HG03135 (cell line): ENCODE results near the gene DDAH2.

ENCODE experiments used
- ATAC-seq: cut with Tn5 transposase; IDR thresholded peaks from one replicate; pipeline ENCODE4 v1.9.1; 2021; ENCODE audit warnings: mild to moderate bottlenecking, moderate library complexity; ENCODE audit not compliant: unreplicated experiment

The DDAH2 gene

DNA sequence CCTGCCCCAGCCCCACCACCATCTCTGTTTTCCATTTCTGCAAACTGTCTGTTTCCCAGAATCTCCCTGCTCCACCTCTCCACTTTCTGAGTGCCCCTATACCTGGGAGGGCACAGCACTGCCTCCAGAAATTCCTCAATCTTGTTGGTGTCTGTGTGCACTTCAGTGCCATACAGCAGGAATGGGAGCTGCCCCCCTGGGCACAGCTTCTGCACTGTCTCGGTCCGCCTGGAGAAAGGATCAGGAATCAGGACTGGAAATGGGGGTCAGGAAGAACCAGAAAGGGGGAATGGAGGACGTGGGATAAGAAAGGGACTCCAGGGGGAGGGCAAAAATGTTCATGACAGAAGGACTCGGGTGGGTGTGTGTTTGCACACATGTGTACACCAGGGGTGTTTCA, 4.6 kb upstream of the DDAH2 start:
- ATAC-seq: no peak

DNA sequence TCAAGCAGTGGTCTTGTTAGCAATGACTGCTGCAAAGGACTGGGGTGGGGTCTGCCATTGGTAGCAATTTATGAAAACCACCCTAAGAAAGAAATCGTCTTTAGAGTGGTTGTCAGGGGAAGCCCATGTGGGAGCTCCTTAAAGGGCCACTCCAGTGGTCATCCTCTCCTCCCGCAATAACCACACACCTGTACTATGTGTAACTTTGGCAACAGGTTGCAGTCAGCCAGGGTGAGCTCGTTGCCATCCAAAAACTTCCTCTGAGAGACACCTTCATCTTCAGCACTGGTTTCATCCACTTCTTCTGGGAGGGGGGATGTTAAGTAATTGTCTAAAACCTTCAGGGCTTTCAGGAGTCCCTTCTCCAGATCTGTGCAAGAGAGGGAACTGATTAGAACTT, 2.9 kb upstream of the DDAH2 start:
- no peak for ATAC-seq

DNA sequence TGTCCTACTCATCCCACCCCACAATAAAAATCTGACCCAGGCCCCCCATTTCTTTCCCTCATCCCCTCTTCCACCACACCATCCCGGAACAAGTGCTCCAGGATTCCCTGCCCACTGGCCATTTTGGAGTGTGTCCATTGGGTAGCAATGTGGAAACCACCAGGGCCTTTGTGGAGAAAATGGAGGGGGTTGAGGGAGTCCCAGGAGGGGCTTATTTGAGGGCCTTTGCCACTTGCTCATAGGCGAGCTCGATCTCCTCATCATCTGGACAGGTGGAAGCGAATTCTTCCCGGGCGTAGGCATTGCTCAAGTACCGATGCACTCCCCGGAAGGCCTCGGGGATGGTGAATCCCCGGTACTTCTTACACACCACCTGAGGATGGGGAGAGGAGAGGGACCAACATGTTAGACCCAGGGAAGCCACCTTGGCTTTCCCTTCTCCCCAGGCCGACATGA, 1.6 kb upstream of the DDAH2 start:
- no peak for ATAC-seq

DNA sequence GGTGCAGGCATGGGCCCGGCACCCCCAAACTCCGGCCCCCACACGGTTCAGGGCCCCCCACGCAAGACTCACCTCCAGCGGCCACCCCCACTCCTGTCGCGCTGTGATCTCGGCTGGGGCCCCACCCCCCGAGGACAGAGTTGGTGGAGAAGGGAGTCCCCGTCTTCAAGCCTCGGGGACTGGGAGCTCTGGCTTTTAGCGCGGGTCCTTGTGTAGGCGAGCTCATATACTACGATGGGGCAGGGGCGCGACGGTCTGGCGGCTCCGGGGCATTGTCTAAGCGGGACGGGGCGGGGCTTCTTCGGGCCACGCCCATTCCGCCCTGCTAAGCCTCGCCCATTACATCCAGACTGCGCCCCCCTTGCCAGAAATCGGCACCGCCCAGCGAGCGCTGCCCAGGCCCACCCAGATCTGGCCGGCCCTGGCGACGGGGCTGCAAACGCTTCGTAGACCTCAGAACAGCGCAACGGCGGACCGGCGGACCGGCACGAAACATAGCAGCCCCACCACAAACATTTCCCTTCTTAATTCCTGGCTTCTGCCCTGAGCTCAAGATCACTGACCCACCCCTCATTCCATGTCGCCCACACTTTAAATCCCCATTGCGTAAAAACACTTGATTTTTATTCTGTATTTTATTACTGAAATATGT, 1.0 kb upstream of the DDAH2 start:
- ATAC-seq: no peak

DNA sequence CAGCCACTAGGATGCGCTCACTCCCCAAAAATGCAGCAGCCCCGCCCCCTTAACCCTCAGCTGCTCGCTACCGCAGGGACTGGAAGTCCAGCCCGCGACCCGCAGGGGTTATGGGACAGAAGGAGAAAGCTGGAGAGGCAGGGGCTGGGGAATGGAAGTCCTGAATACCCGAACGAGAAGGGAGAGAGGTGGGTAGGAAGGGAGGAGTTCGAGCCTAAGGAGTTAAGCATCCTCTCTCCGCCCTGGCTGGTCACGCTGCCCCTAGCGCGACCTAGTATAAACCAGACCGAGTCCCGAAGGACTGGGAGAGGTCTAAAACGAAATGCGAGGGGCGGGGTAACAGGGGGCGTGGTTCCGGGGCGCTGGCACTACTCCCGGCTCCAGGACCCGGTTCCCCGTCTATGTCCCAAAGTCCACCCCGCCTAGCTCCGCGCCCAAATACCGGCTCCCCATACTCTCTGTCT, 448 bp upstream of the DDAH2 start:
- ATAC-seq: no peak

DNA sequence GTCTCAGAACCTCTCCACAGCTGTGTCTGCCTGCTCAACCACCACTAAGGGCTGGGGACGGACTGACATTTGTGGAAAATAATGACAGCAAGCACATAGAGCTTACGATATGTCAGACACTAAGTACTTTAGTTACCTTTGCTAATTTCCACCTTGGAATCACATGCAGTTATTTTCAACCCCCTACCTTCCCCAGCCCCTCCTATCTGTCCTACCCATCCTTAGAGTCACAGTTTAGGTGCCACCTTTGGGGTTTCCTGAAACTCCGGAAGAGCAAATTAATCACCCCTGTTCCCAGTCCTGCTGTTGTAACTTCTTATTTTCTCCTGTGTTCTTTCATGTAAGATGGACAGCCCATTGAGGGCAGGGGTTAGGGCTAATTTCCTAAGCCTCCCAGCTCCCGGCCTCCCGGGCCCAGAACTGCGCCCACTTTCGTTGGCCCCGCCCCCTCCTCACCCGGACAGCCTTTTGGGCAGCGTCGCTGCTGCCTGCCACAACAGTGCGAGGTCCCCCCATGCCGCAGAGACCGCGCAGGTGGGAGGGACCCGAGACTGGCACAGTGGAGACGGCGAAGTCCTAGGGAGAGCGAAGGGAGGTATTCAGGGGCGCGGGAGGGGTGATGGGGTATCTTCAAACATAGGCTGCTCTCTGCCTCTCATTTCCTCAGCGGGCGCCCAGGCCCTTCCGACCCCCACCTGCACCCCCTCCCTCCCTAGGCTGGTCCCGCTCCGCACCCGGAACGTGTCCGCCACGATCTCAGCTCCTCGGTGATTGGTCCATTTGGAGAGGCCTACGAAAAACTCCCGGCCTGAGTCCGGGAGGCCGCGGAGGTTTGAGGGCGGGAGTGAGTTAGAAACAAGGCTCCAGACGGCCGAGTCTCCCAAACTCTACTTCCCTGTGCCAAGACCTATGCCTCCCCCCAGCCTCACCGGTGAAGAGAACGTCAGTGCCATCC, 1.1 kb downstream of the DDAH2 start:
- ATAC-seq: no peak

DNA sequence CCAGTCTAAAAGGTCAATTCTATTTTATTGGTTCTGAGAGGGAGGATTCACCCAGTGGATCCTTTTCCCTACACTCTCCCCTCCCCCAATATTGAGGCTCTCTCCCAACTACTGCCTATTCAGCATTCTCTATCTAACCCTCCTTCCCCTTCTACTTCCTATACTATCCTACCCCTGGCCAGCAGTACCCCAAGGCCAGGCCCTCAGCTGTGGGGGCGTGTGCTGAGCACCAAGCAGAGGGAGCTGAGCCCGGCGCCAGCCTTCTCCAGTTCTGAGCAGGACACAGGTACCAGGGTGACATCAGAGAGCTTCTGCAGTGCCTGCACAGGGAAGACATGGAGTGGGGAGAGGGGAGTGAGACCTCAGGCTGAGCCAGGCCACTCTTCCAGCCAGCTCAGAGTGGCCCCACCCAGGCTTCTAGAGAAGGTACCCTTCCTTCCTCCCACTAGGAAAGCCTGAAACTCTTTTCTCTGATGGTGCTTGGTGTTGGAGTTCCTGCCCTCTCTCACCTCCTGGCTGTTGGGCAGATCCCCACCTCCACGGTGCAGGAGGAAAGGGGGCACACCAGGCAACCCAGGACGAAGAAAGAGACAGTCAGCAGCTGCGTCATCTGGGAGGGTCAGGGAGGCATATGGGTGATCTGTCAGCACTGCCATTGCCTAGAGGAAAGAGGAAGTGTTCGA, 1.9 kb downstream of the DDAH2 start:
- peak; percentile 55 for ATAC-seq

DNA sequence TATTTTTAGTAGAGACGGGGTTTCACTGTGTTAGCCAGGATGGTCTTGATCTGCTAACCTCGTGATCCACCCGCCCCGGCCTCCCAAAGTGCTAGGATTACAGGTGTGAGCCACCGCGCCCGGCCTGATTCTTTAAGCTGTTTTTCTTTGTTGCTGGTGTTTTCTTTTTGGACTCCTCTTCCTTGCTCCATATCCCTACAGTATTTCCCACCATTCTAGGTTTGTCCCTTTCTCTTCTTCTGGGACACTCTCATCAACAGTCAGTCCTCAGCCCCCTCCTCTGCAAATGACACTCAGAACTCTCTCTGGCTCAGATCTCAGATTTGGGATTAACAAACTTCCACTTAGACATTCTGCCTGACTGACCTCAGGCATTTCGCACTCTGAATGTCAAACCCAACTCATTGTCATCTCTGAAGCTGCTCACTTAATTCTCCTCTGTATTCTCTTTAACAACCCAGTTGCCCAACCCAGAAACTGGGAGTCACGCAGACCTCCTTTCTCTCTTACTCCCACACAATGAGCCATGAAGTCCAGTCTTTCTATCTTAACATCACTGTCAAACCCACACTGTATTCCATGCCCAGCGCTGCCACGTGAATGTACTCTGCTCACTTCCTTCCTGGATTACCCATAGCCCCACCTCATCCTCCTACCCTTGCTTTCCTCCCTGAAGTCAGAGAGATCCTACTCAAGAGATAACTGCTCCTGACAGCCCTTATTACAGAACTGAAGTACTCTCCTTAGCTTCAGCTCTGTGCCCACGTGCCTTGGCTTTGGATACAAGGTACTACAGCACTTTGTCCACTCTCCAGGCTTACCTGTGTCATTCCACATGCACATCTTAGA, 3.4 kb downstream of the DDAH2 start:
- no peak for ATAC-seq

DNA sequence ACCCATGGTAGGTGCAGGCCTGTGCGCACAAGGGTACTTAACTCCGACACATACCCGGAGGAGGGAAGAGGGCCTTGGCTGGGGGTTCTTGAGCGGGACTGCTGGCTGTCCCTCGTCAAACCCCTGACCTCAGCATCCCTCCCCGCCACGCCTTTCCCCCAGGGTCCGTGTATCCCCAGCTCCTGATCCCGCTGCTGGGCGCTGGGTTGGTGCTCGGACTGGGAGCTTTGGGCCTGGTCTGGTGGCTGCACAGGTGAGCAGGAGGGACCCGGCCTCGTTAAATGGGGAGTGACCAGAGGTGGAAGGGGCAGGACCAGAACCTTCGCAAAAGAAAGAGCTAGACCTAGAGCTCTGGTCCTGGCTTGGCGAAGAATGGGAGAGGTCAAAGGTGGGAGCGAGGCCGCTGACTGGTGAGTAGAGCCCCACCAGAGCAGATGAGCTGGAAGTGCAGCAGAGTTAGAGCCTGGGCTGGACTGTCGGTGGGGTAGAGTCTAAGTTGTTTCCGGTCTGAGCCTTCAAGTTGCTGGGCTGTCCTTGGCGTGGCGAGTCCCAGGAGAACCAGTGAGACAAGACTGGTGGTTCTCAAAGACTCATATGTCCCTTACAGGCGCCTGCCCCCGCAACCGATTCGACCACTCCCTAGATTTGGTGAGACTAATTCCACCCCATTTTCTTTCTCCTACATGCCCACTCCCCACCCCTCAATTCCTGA, 5.0 kb downstream of the DDAH2 start:
- no peak for ATAC-seq

DNA sequence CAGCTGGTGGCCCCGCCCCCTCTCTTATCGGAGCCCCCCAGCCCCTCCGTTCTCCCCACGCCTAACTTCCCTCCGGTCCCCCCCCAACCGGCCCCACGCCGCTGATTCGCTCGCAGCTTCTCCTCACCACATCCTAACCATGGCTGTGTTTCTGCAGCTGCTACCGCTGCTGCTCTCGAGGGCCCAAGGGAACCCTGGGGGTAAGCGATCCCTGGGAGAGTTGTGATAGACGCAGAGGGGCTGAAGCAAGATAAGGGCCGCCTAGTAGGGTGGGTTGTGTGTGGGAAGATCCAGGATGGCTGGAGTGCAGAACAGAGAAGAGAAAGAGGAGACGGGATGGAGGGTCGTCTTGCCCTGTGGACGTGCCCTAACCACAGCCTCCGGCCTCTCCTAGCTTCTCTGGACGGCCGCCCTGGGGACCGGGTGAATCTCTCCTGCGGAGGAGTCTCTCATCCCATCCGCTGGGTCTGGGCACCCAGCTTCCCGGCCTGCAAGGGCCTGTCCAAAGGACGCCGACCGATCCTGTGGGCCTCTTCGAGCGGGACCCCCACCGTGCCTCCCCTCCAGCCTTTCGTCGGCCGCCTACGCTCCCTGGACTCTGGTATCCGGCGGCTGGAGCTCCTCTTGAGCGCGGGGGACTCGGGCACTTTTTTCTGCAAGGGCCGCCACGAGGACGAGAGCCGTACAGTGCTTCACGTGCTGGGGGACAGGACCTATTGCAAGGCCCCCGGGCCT, 5.7 kb downstream of the DDAH2 start, which contains the start of gene MPIG6B:
TSS of gene MPIG6B (plus strand) at position 129 of the 735 bp plus-strand sequence. CDS start at position 140, 11 bp downstream.
- ATAC-seq: no peak

DNA sequence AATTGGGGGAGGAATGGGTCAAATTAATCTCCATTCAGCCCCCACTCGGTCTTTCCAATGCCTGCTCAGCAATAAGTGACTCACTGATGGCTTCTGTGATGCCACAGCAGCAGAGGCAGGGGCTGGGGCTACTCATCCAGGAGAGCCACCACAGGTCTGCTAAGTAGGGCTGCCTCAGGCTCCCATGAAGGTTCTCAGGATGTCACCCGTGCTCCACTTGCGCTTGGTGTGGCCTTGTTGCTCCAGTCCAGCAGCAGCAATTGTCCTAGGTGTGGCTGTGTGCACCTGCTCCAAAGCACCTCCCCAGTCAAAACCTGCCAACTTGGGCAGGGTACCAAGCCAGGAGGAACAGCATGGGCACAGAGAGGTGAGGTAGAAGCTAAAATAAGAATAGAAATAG, 6.9 kb downstream of the DDAH2 start:
- no peak for ATAC-seq

DNA sequence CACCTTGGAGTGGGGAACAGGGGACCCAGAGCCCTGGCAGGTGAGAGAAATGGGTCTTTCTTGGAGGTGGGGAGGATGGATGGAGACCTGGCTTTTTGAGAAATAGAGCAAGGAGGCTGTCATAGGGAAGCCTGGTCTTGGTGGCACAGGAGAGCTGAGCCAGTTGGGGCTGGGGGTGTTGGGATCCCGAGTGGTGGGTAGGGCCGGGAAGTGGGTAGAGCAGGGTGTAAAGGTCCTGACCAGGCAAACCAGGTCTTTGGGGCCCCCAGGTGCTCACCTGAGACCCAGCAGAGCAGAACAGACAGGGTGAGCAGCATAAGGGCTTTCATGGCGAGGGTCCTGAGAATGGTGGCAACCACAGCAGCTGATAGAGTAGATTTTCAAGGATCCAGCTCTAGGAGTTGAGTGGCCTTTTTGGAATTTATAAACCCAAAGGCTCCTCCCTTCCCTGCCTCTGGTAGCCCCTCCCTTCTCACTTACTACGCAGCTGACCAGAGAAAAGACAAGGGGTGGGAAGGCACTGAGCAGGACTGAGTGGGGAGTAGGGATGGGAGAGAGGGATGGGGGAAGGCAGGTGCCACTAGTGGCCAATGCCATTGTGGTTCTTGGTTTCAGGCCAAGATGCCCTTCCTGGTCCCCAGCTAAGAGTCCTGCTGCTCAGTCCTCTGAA, 7.6 kb downstream of the DDAH2 start, which contains the start of gene LY6G6C:
TSS of gene LY6G6C (minus strand) at position 396 of the 670 bp plus-strand sequence. CDS start at position 329, 67 bp downstream.
- ATAC-seq: no peak

DNA sequence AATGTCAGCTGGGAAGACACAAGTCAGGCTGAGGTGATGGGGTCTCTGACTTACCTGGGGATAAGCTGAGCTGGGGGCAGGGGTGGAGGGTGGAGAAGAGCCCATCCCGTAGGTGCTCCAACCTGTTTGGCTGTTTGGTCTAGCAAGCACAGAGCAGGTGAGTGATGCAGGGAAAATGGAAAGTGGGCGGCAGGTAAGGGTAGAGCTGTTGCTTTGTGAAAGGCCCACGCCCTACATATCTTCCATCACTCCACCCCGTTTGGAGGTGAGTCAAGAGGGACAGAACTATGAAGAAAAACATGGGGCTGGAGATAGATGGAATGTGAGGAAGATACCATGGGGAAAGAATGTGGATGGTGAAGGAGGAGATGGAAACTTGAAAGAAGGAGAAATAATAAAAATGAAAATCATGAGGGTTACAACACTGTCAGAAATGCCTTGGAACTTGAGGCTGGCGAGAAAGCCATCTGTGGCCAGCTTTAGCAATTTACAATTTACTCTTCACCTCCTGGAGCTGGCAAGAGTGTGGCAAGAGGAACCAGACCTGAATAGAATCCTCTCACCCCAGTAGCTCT, 8.8 kb downstream of the DDAH2 start:
- ATAC-seq: no peak

DNA sequence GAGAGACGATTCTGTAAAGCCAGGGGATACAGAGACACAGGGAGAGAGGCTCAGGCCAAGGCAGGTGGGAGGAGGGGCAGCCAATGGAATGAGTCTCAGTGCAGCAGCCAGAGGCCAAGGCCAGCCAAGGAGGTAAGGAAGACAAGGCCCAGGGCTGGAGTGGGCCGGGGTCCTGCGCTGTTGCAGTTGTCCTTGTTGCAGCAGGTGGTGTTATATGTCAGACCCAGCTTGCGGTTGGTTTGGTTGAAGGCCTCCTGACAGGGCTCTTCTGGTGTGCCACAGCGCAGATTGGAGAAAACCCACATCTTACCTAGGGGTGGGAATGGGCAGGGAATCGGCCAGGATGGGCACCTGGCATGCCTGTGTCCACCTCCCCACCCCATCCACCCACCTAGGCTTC, 10.1 kb downstream of the DDAH2 start:
- ATAC-seq: no peak

DNA sequence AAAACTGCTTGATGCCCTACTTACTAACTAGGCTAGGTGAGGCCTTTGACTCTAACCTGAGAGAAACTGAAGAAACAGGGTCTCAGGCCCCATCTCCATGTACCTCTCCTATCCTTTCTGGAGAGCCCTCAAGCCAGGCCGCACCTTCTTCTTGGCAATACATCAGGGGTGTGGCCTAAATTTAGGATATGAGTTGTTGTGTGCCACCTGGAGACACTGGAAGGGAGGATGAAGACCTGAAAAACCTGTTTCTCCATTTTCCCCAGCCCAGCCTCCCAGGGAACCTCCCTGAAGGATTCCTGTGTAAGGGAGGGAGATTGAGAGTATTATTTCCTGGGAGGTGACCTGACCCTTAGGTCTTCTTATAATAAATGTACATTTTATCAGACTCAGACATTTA, 10.8 kb downstream of the DDAH2 start:
- ATAC-seq: no peak

DNA sequence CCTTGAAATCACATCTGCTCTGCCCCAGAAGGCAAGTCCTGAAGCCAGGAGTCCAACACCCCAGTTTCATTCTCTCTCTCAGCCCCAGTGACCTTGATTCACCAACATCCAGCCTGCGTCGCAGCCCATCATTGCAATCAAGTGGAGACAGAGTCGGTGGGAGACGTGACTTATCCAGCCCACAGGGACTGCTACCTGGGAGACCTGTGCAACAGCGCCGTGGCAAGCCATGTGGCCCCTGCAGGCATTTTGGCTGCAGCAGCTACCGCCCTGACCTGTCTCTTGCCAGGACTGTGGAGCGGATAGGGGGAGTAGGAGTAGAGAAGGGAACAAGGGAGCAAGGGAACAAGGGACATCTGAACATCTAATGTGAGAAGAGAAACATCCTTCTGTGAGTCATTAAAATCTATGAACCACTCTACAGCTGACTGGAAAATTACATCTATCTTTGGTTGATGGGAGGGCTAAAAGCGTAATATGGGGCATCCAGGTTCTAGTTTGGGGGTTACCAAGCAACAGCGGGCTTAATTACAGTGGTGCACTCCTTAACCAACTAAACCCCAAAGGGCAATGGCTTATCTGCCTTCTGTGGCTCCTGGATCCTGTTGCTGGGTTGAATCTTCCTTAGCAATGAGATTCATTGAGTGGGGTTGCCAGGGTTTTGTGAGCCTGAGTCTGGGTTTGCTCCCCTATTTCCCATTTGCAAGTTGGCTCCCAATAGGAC, 11.4 kb downstream of the DDAH2 start:
- ATAC-seq: no peak
